Suprapubic skin (tissue), 4 donors: ENCODE results near the gene OR6N1.

ENCODE experiments used
- CTCF ChIP-seq, 2 donors: fragments of 200-600 bp in 1 of 2; fragments of 450-650 bp in 1 of 2; sonication (generic) in 1 of 2; IDR thresholded peaks; one replicate each; pipeline ENCODE4 v1.5.1; 2016 to 2019; ENCODE audit warnings: antibody characterized with exemption in 2 of 2, mild to moderate bottlenecking in 1 of 2, moderate library complexity in 1 of 2
- EP300 ChIP-seq: sonication (generic); formaldehyde crosslinking; IDR thresholded peaks from one replicate; pipeline ENCODE4 v1.6.1; 2017; ENCODE audit warnings: antibody characterized with exemption
- POLR2AphosphoS5 ChIP-seq, 3 donors: sonication (generic); formaldehyde crosslinking; IDR thresholded peaks; one replicate each; pipeline ENCODE4 v1.6.1; 2017; ENCODE audit warnings: antibody characterized with exemption in 3 of 3

GRCh38 chr1:158716335-158716734 is 55.7 kb downstream of the OR6N1 start:
- no peak for TF ChIP-seq CTCF (IDR thresholded peaks at IDR 0.05)
- no peak for TF ChIP-seq POLR2AphosphoS5 (IDR thresholded peaks at IDR 0.05)
- TF ChIP-seq EP300: no peak
